Lung (tissue), 12 donors: ENCODE data around the gene ERFL. TPM values are rescaled to one million over a fixed set of nuclear protein-coding genes. Genes with fewer than 3 reads are reported as not detected.

Experiments
- ATAC-seq: fragments of 200-7000 bp; cut with Tn5 transposase; one replicate; pipeline ENCODE4 v1.9.1; 2020; ENCODE audit warnings: moderate number of reproducible peaks; ENCODE audit not compliant: insufficient read depth, low FRiP score
- DNase-seq, 3 donors: peaks; one replicate each; pipeline ENCODE4 v3.0.0-alpha.2; 2013 to 2017
- H3K27ac ChIP-seq, 2 donors: one replicate each; pipeline ENCODE4 v1.5.1; 2013; ENCODE audit warnings: mild to moderate bottlenecking in 2 of 2, moderate library complexity in 2 of 2, control low read depth in 1 of 2, inconsistent platforms in 1 of 2, low read depth in 1 of 2, low read length in 1 of 2
- H3K27me3 ChIP-seq, 3 donors: one replicate each; pipeline ENCODE4 v1.5.1; 2013; ENCODE audit warnings: low read length in 2 of 3; ENCODE audit not compliant: control insufficient read depth in 3 of 3, insufficient read depth in 3 of 3
- H3K36me3 ChIP-seq, 4 donors: one replicate each; pipeline ENCODE4 v1.5.1; 2013; ENCODE audit warnings: low read length in 4 of 4, mild to moderate bottlenecking in 1 of 4, moderate library complexity in 1 of 4; ENCODE audit not compliant: control insufficient read depth in 4 of 4, insufficient read depth in 4 of 4
- H3K4me1 ChIP-seq, 5 donors: one replicate each; pipeline ENCODE4 v1.5.1; 2013; ENCODE audit warnings: low read length in 5 of 5, mild to moderate bottlenecking in 2 of 5, moderate library complexity in 1 of 5; ENCODE audit not compliant: control insufficient read depth in 5 of 5, insufficient read depth in 5 of 5
- H3K4me3 ChIP-seq: one replicate; pipeline ENCODE4 v1.5.1; 2013; ENCODE audit warnings: mild to moderate bottlenecking, control low read depth, moderate library complexity
- H3K9ac ChIP-seq, 2 donors: one replicate each; pipeline ENCODE4 v1.5.1; 2013; ENCODE audit warnings: low read length in 2 of 2, control low read depth in 1 of 2; ENCODE audit not compliant: insufficient read depth in 1 of 2
- H3K9me3 ChIP-seq, 4 donors: one replicate each; pipeline ENCODE4 v1.5.1; 2013; ENCODE audit warnings: low read length in 3 of 4, mild to moderate bottlenecking in 1 of 4, moderate library complexity in 1 of 4; ENCODE audit not compliant: control insufficient read depth in 4 of 4, insufficient read depth in 3 of 4
- WGBS, 2 donors: extraction: QIAGEN DNeasy Blood & Tissue Kit; methylation state at CpG; one replicate each; pipeline ENCODE4 v1.1.7; 2013; 5-methylcytosine and 5-hydroxymethylcytosine counted together
- polyA plus RNA-seq, 2 donors: library from polyadenylated mRNA; stranded (reverse); fragments of 200-250 nt; gene quantifications; one replicate each; pipeline ENCODE4 v1.2.1, GENCODE V29; 2013
- total RNA-seq, 2 donors: library from RNA; depleted of rRNA in 1 of 2; stranded (reverse); fragments of >200 nt in 1 of 2; gene quantifications; one replicate each; pipeline ENCODE4 v1.2.1, GENCODE V29; 2014 to 2021
- TF ChIP-seq, protein P1 (sequence below): IDR thresholded peaks from 2 replicates; pipeline ENCODE4 v1.5.1; 2012; ENCODE audit warnings: mild to moderate bottlenecking; ENCODE audit errors: control extremely low read depth, extremely low read depth
- donor health status: control.
- donor health status: control.
- donor health status: Bipolar disorder and iron deficiency.
- donor health status: healthy.
- donor health status: DM: yes; HTN: yes; CAD: no.

The ERFL gene
- total and polyA plus RNA-seq, 4 donors = 0.16 to 0.67 (median 0.37) TPM; not detected in 1

DNA sequence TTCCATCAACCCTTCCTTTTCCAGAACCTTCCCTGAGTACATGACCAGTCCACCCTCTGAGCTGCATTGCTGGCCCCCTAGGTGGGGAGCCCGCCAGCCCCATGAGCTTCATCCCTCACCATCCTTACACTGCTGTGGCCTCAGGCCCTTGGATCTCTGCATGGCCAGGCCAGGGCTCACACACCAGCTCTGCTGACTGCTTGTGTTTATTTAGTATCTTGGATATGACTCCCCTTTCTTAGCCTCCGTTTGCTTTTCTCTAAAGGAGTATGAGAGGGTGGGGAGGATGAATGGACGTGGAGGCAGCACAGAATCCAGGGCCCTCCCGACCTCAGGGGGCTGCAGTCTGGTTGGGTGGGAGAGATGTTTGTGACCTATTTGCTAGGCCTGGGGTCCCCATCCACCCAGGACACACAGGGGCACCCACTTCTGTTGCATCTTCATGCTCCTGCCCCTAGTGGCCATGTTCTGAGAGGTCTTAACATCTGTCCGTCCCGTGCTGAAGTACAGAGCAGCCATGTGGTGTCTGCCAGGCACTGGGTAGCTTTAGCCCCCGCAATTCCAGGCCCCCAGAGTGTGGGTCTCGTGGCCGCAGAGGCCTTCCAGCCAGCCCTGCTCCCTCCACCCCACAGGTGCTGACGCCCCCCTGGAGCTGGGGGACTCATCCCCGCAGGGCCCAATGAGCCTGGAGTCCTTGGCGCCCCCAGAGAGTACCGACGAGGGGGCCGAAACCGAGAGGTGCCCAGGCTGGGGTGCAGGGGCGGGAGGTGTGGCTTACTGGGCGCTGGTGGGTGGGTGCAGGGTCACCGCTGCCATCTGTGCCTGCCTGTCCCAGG is 32.3 kb downstream of the ERFL start:
- Histone ChIP-seq H3K4me1 (peaks cover 0 to 1% (median 0%) of the 10 kb centered on the region in 5 donors), H3K9ac (no peak overlapping the region), H3K27me3 (no peaks in the 10 kb centered on the region), H3K36me3 (peaks cover 5 to 71% (median 17%) of the 10 kb centered on the region in 4 donors), H3K9me3 (no peaks in the 10 kb centered on the region), H3K4me3 (no peak overlapping the region), H3K27ac (no peak overlapping the region)
- TF ChIP-seq, protein P1, sequence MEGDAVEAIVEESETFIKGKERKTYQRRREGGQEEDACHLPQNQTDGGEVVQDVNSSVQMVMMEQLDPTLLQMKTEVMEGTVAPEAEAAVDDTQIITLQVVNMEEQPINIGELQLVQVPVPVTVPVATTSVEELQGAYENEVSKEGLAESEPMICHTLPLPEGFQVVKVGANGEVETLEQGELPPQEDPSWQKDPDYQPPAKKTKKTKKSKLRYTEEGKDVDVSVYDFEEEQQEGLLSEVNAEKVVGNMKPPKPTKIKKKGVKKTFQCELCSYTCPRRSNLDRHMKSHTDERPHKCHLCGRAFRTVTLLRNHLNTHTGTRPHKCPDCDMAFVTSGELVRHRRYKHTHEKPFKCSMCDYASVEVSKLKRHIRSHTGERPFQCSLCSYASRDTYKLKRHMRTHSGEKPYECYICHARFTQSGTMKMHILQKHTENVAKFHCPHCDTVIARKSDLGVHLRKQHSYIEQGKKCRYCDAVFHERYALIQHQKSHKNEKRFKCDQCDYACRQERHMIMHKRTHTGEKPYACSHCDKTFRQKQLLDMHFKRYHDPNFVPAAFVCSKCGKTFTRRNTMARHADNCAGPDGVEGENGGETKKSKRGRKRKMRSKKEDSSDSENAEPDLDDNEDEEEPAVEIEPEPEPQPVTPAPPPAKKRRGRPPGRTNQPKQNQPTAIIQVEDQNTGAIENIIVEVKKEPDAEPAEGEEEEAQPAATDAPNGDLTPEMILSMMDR = no peak
- 86 to 90% methylated on average over 19 of the region's 19 CpGs for WGBS, 2 donors
- no peak for ATAC-seq
- DNase-seq = no peak

- H3K9ac ChIP-seq = no peak overlapping the region
- ATAC-seq = no peak
- 87 to 92% methylated on average over 14 of the region's 14 CpGs for WGBS, 2 donors
- no peaks in the 10 kb centered on the region for H3K27me3 ChIP-seq
- DNase-seq = no peak
- H3K36me3 ChIP-seq = peaks cover 5 to 70% (median 12%) of the 10 kb centered on the region in 4 donors
- H3K27ac ChIP-seq = no peak overlapping the region
- peaks cover 0 to 1% (median 0%) of the 10 kb centered on the region in 5 donors for H3K4me1 ChIP-seq
- H3K9me3 ChIP-seq = no peaks in the 10 kb centered on the region
- TF ChIP-seq, protein P1 = no peak
- H3K4me3 ChIP-seq = no peak overlapping the region
These were observed 33.9 kb downstream of the ERFL start for GRCh38 chr19:41894350-41894749.

- TF ChIP-seq, protein P1 = no peak
- no peak overlapping the region for H3K4me3 ChIP-seq
- peaks cover 5 to 72% (median 13%) of the 10 kb centered on the region in 4 donors for H3K36me3 ChIP-seq
- 70 to 79% methylated on average over 6 of the region's 6 CpGs for WGBS, 2 donors
- no peak overlapping the region for H3K27ac ChIP-seq
- no peak overlapping the region for H3K9ac ChIP-seq
- ATAC-seq (no peak), DNase-seq (no peak)
- H3K27me3 ChIP-seq = no peaks in the 10 kb centered on the region
- no peaks in the 10 kb centered on the region for H3K9me3 ChIP-seq
- peaks cover 0 to 1% (median 0%) of the 10 kb centered on the region in 5 donors for H3K4me1 ChIP-seq
These were observed 34.4 kb downstream of the ERFL start for GRCh38 chr19:41893899-41894298.
